Osteocyte (in vitro differentiated cells): ENCODE results near the gene CDH13. TPM values are rescaled to one million over a fixed set of nuclear protein-coding genes. Genes with fewer than 3 reads are reported as not detected.
A peak's percentile ranks its signal among the peaks of the same experiment; 100 is the strongest.

ENCODE experiments used
- DNase-seq: peaks from one replicate; pipeline ENCODE4 v3.0.0; 2021; ENCODE audit warnings: mixed read lengths; ENCODE audit not compliant: unreplicated experiment; ENCODE audit errors: extremely low spot score
- H3K27ac Mint-ChIP-seq: one replicate; pipeline ENCODE4 v1.8.0; 2021; ENCODE audit warnings: mild to moderate bottlenecking, mixed read lengths; ENCODE audit not compliant: unreplicated experiment
- H3K27me3 Mint-ChIP-seq: one replicate; pipeline ENCODE4 v1.8.0; 2021; ENCODE audit warnings: mixed read lengths; ENCODE audit not compliant: unreplicated experiment
- H3K36me3 Mint-ChIP-seq: one replicate; pipeline ENCODE4 v1.8.0; 2021; ENCODE audit warnings: mixed read lengths; ENCODE audit not compliant: unreplicated experiment
- H3K4me1 Mint-ChIP-seq: one replicate; pipeline ENCODE4 v1.8.0; 2021; ENCODE audit warnings: mixed read lengths; ENCODE audit not compliant: unreplicated experiment
- H3K4me3 Mint-ChIP-seq: one replicate; pipeline ENCODE4 v1.8.0; 2021; ENCODE audit warnings: mild to moderate bottlenecking, moderate library complexity, mixed read lengths; ENCODE audit not compliant: unreplicated experiment
- H3K9me3 Mint-ChIP-seq: one replicate; pipeline ENCODE4 v1.8.0; 2021; ENCODE audit warnings: mixed read lengths; ENCODE audit not compliant: unreplicated experiment
- CTCF ChIP-seq: fragments of 200-600 bp; sonication (generic); IDR thresholded peaks from 2 replicates; pipeline ENCODE4 v1.5.0; 2021; ENCODE audit warnings: antibody characterized with exemption, mild to moderate bottlenecking, moderate library complexity
- total RNA-seq: library from RNA; stranded (reverse); gene quantifications from 2 replicates; pipeline ENCODE4 v1.2.1, GENCODE V29; 2021

The CDH13 gene
- total RNA-seq, 1 donor from 2014 or later = 27.0 TPM

- Mint-ChIP-seq H3K4me1 (peaks cover 4% of the 10 kb centered on the region), H3K27me3 (no peaks in the 10 kb centered on the region), H3K27ac (no peak overlapping the region), H3K9me3 (no peaks in the 10 kb centered on the region), H3K36me3 (no peaks in the 10 kb centered on the region), H3K4me3 (no peak overlapping the region)
- TF ChIP-seq CTCF = no peak
- DNase-seq = no peak
These were observed 579.1 kb downstream of the CDH13 start for GRCh38 chr16:83205896-83206295.

- Mint-ChIP-seq H3K27me3 (no peaks in the 10 kb centered on the region), H3K27ac (no peak overlapping the region), H3K9me3 (no peaks in the 10 kb centered on the region), H3K4me3 (no peak overlapping the region), H3K4me1 (peaks cover 9% of the 10 kb centered on the region), H3K36me3 (no peaks in the 10 kb centered on the region)
- no peak for TF ChIP-seq CTCF
- no peak for DNase-seq
These were observed 579.7 kb downstream of the CDH13 start for GRCh38 chr16:83206426-83206825.

GRCh38 chr16:83211711-83212110 lies 584.9 kb downstream of the CDH13 start:
- Mint-ChIP-seq H3K27me3 (no peaks in the 10 kb centered on the region), H3K4me1 (peaks cover 24% of the 10 kb centered on the region), H3K36me3 (no peaks in the 10 kb centered on the region), H3K4me3 (no peak overlapping the region), H3K9me3 (peaks cover 6% of the 10 kb centered on the region), H3K27ac (peak overlapping the region; percentile 77)
- TF ChIP-seq CTCF = peak; percentile 36
- no peak for DNase-seq

- TF ChIP-seq CTCF = no peak
- no peak for DNase-seq
- Mint-ChIP-seq H3K27me3 (no peaks in the 10 kb centered on the region), H3K4me3 (no peak overlapping the region), H3K4me1 (peaks cover 24% of the 10 kb centered on the region), H3K27ac (peak overlapping the region; percentile 77), H3K36me3 (no peaks in the 10 kb centered on the region), H3K9me3 (peaks cover 6% of the 10 kb centered on the region)
These were observed 585.6 kb downstream of the CDH13 start for GRCh38 chr16:83212301-83212841.

GRCh38 chr16:83214671-83215070 lies 587.9 kb downstream of the CDH13 start:
- DNase-seq = no peak

More at GRCh38 chr16:83214671-83215070, 587.9 kb downstream of the CDH13 start:
- Mint-ChIP-seq H3K4me1 (peaks cover 24% of the 10 kb centered on the region), H3K36me3 (no peaks in the 10 kb centered on the region), H3K9me3 (peaks cover 6% of the 10 kb centered on the region), H3K27me3 (no peaks in the 10 kb centered on the region), H3K4me3 (no peak overlapping the region), H3K27ac (no peak overlapping the region)
- TF ChIP-seq CTCF = no peak
